ENCODE results near the gene BTBD9. TPM values are rescaled to one million over a fixed set of nuclear protein-coding genes. Genes with fewer than 3 reads are reported as not detected.

BTBD9 gene
- total and polyA plus RNA-seq, 9 of the 15 experiments (the other 6 are each of a cell fraction or from before 2014, with no cell fraction given), result 0.08 to 1.6 (median 0.58) TPM

- Histone ChIP-seq H3K4me2 (ENCODE audit: insufficient read depth, low read length) (no peak overlapping the region), H3K79me2 (ENCODE audit: control insufficient read depth, insufficient read depth, low read length) (no peaks in the 10 kb centered on the region), H3K4me1 (replicated peaks in 1 of 2; ENCODE audit: control insufficient read depth in 2 of 2, insufficient read depth in 2 of 2, low read length in 2 of 2) (no peaks in the 10 kb centered on the region; a peak in 1 of 5 replicates), H3K4me3 (no peak overlapping the region), H3K27me3 (ENCODE audit: control insufficient read depth in 2 of 2, insufficient read depth in 2 of 2, low read length in 2 of 2) (no peaks in the 10 kb centered on the region), H3K9me3 (replicated peaks; ENCODE audit: control insufficient read depth, insufficient read depth, low read depth, low read length) (no peaks in the 10 kb centered on the region), H2AFZ (ENCODE audit: low read depth, low read length) (no peak overlapping the region), H3K27ac (ENCODE audit: extremely low read depth, low read depth, low read length) (no peak overlapping the region), H4K20me1 (replicated peaks; ENCODE audit: control insufficient read depth, insufficient read depth, low read length) (peaks cover 15% of the 10 kb centered on the region), H3K9me1 (ENCODE audit: control insufficient read depth, insufficient read depth, low read length) (no peaks in the 10 kb centered on the region), H3K9ac (ENCODE audit: insufficient read depth in 1 of 2, low read depth in 2 of 2, low read length in 2 of 2) (no peak overlapping the region), H3K36me3 (ENCODE audit: control insufficient read depth, insufficient read depth, low read length) (no peaks in the 10 kb centered on the region)
- POLR2A ChIA-PET, result interaction anchor here (0.8 kb wide), 1 partner anchor 58 kb away, joined by 4 read pairs; no protein-coding TSS in a partner anchor
- intact Hi-C loops (cut with micrococcal nuclease) (no loop called here), in situ Hi-C loops (cut with MboI) (no loop called here)
- BruUV-seq (replicated peaks), result no TSS peak
- DNase-seq (ENCODE audit: extremely low read depth in 1 of 4, low spot score in 3 of 4), result no peak
- FAIRE-seq, result no peak
- no peak for ATAC-seq
- WGBS (ENCODE audit: insufficient coverage, low coverage, missing lambda C conversion rate), result 65% methylated on average over 22 of the region's 22 CpGs
- CTCF ChIA-PET (ENCODE audit: low intra/inter-chr PET ratio), result no interaction called here
- TF ChIP-seq GATAD2B (IDR thresholded peaks at IDR 0.05; ENCODE audit: borderline replicate concordance) (no peak), RBM22 (IDR thresholded peaks at IDR 0.05; ENCODE audit: low read depth, low read length, poor library complexity, severe bottlenecking) (peak; percentile 5)
Measured at GRCh38 chr6:38151580-38152500, 487.9 kb downstream of the BTBD9 start.

- no peak for TF ChIP-seq TCF7 (IDR thresholded peaks at IDR 0.05; ENCODE audit: borderline replicate concordance)
- TF ChIP-seq GATAD2B (IDR thresholded peaks at IDR 0.05; ENCODE audit: borderline replicate concordance), result no peak
- TF ChIP-seq YY1 (IDR thresholded peaks at IDR 0.05; ENCODE audit: borderline replicate concordance in 1 of 3, control insufficient read depth in 1 of 3, extremely low read depth in 1 of 3, insufficient read depth in 3 of 3, insufficient read length in 1 of 3, insufficient replicate concordance in 2 of 3, low read depth in 1 of 3, low read length in 2 of 3), result no peak
- no peak for TF ChIP-seq WHSC1 (IDR thresholded peaks at IDR 0.05; ENCODE audit: low read length)
- TF ChIP-seq ZNF77 (CRISPR knock-in tag; IDR thresholded peaks at IDR 0.05), result no peak
- no TSS peak for BruUV-seq (replicated peaks)
- Histone ChIP-seq H3K4me2 (ENCODE audit: insufficient read depth, low read length) (no peak overlapping the region), H2AFZ (ENCODE audit: low read depth, low read length) (no peak overlapping the region), H3K4me3 (no peak overlapping the region), H3K79me2 (ENCODE audit: control insufficient read depth, insufficient read depth, low read length) (no peaks in the 10 kb centered on the region), H3K9me3 (replicated peaks; ENCODE audit: control insufficient read depth, insufficient read depth, low read depth, low read length) (no peaks in the 10 kb centered on the region), H3K4me1 (replicated peaks in 1 of 2; ENCODE audit: control insufficient read depth in 2 of 2, insufficient read depth in 2 of 2, low read length in 2 of 2) (no peaks in the 10 kb centered on the region; a peak in 1 of 5 replicates), H3K36me3 (ENCODE audit: control insufficient read depth, insufficient read depth, low read length) (no peaks in the 10 kb centered on the region), H3K27ac (ENCODE audit: extremely low read depth, low read depth, low read length) (no peak overlapping the region), H3K9me1 (ENCODE audit: control insufficient read depth, insufficient read depth, low read length) (no peaks in the 10 kb centered on the region), H3K9ac (ENCODE audit: insufficient read depth in 1 of 2, low read depth in 2 of 2, low read length in 2 of 2) (no peak overlapping the region), H3K27me3 (ENCODE audit: control insufficient read depth in 2 of 2, insufficient read depth in 2 of 2, low read length in 2 of 2) (no peaks in the 10 kb centered on the region), H4K20me1 (replicated peaks; ENCODE audit: control insufficient read depth, insufficient read depth, low read length) (peaks cover 24% of the 10 kb centered on the region)
- no peak for ATAC-seq
- in situ Hi-C loops (cut with MboI) (no loop called here), intact Hi-C loops (cut with micrococcal nuclease) (no loop called here)
- no peak for DNase-seq (ENCODE audit: extremely low read depth in 1 of 4, low spot score in 3 of 4)
- ChIA-PET CTCF (ENCODE audit: low intra/inter-chr PET ratio) (no interaction called here), POLR2A (interaction anchor here (0.8 kb wide), 1 partner anchor 57 kb away, joined by 4 read pairs; no protein-coding TSS in a partner anchor)
- no peak for FAIRE-seq
- WGBS (ENCODE audit: insufficient coverage, low coverage, missing lambda C conversion rate), result 53% methylated on average over 11 of the region's 11 CpGs
Measured at GRCh38 chr6:38150681-38151296, 488.9 kb downstream of the BTBD9 start.
